HAP-1 (cell line): ENCODE data around the gene ANXA6.

ENCODE experiments used
- DNase-seq, 2 experiments: peaks; one replicate each; pipeline ENCODE4 v3.0.0-alpha.2; 2016 to 2020; ENCODE audit warnings: low spot score in 2 of 2
- H3K27me3 ChIP-seq: fragments of 250-450 bp; sonication (Bioruptor Pico); 2 replicates; pipeline ENCODE4 v1.5.1; 2020; ENCODE audit warnings: low read depth, mild to moderate bottlenecking, moderate library complexity
- H3K36me3 ChIP-seq: fragments of 250-450 bp; sonication (Bioruptor Pico); replicated peaks from 2 replicates; pipeline ENCODE4 v1.5.1; 2020; ENCODE audit warnings: mild to moderate bottlenecking
- H3K4me1 ChIP-seq: fragments of 250-450 bp; sonication (Bioruptor Pico); 2 replicates; pipeline ENCODE4 v1.5.1; 2020; ENCODE audit warnings: mild to moderate bottlenecking
- H3K4me3 ChIP-seq: fragments of 250-450 bp; sonication (Bioruptor Pico); 2 replicates; pipeline ENCODE4 v1.5.1; 2020; ENCODE audit warnings: mild to moderate bottlenecking, moderate library complexity
- H3K9me3 ChIP-seq: fragments of 250-450 bp; sonication (Bioruptor Pico); 2 replicates; pipeline ENCODE4 v1.5.1; 2020; ENCODE audit warnings: mild to moderate bottlenecking, moderate library complexity
- in situ Hi-C: fragments of 300-500 bp; cut with MboI; formaldehyde crosslinking; loops from 3 replicates; pipeline ENCODE4 v1.14.3; 2020; ENCODE audit warnings: low sequenced_read_pairs, inconsistent platforms, mixed read lengths

ANXA6 gene

GRCh38 chr5:151154931-151155774 lies 2.4 kb downstream of the ANXA6 start:
- no peak for DNase-seq

DNA sequence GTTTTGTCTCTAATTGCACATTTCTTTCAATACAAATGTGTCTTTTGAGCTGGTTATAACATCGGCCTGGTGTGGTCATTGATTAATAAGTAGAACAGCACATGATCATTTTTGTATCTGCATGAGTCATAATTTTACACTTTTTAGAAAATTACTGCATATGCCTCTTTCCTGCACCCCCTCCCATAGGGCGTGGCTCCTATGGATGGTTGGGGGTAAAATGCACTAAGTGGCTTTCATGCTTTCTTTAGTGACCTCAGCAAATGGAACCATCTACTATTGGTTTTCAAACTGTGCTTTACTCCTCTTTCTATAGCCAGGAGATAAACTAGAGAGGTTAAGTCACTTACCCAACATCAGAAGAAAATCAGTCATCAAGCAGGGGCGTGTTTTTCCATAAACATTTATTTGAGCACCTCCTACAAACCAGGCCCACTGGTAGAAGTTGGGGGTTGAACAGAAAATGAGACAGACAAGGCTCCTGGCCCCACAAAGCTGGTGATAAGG lies 3.8 kb downstream of the ANXA6 start:
- no peaks in the 10 kb centered on the region for H3K9me3 ChIP-seq
- no peak for DNase-seq
- peaks cover 12% of the 10 kb centered on the region for H3K4me1 ChIP-seq
- H3K27me3 ChIP-seq, result no peaks in the 10 kb centered on the region
- in situ Hi-C loops, result loop anchor here (25.0 kb wide), 1 partner anchor 367 kb away; the partner anchor contains the start of gene SMIM3
- no peak overlapping the region for H3K4me3 ChIP-seq
- H3K36me3 ChIP-seq, result no peaks in the 10 kb centered on the region; the same call in 1 of the 2 replicates

More at GRCh38 chr5:151154931-151155774, 2.4 kb downstream of the ANXA6 start:
- no peak overlapping the region for H3K4me3 ChIP-seq
- H3K27me3 ChIP-seq, result no peaks in the 10 kb centered on the region
- no peaks in the 10 kb centered on the region for H3K9me3 ChIP-seq
- H3K4me1 ChIP-seq, result peaks cover 12% of the 10 kb centered on the region
- H3K36me3 ChIP-seq, result no peaks in the 10 kb centered on the region; the same call in 1 of the 2 replicates
- in situ Hi-C loops, result loop anchor here (25.0 kb wide), 1 partner anchor 368 kb away; the partner anchor contains the start of gene SMIM3

GRCh38 chr5:151153300-151153699 lies 4.3 kb downstream of the ANXA6 start:
- Histone ChIP-seq H3K36me3 (no peaks in the 10 kb centered on the region; the same call in 1 of the 2 replicates), H3K27me3 (no peaks in the 10 kb centered on the region), H3K9me3 (no peaks in the 10 kb centered on the region), H3K4me1 (peaks cover 12% of the 10 kb centered on the region), H3K4me3 (no peak overlapping the region)
- in situ Hi-C loops, result loop anchor here (25.0 kb wide), 1 partner anchor 366 kb away; the partner anchor contains the start of gene SMIM3
- DNase-seq, result no peak

- no peak overlapping the region for H3K4me3 ChIP-seq
- in situ Hi-C loops, result loop anchor here (25.0 kb wide), 1 partner anchor 364 kb away; the partner anchor contains the start of gene SMIM3
- peaks cover 7% of the 10 kb centered on the region for H3K4me1 ChIP-seq
- H3K36me3 ChIP-seq, result peaks cover 9% of the 10 kb centered on the region; the same call in 1 of the 2 replicates
- DNase-seq, result no peak
- no peaks in the 10 kb centered on the region for H3K9me3 ChIP-seq
- H3K27me3 ChIP-seq, result no peaks in the 10 kb centered on the region
Observed at GRCh38 chr5:151151793-151152192, 5.8 kb downstream of the ANXA6 start.

GRCh38 chr5:151151263-151151660 lies 6.3 kb downstream of the ANXA6 start:
- in situ Hi-C loops, result loop anchor here (25.0 kb wide), 1 partner anchor 364 kb away; the partner anchor contains the start of gene SMIM3
- Histone ChIP-seq H3K4me3 (no peak overlapping the region), H3K27me3 (no peaks in the 10 kb centered on the region), H3K9me3 (no peaks in the 10 kb centered on the region), H3K36me3 (peaks cover 9% of the 10 kb centered on the region; the same call in 1 of the 2 replicates), H3K4me1 (peaks cover 2% of the 10 kb centered on the region; the same call in 1 of the 2 replicates)
- no peak for DNase-seq

GRCh38 chr5:151150471-151151262 lies 6.9 kb downstream of the ANXA6 start:
- no peaks in the 10 kb centered on the region for H3K4me1 ChIP-seq
- no peak overlapping the region for H3K4me3 ChIP-seq
- H3K27me3 ChIP-seq, result no peaks in the 10 kb centered on the region
- no peaks in the 10 kb centered on the region for H3K9me3 ChIP-seq
- no peak for DNase-seq
- in situ Hi-C loops, result loop anchor here (25.0 kb wide), 1 partner anchor 363 kb away; the partner anchor contains the start of gene SMIM3
- H3K36me3 ChIP-seq, result peaks cover 11% of the 10 kb centered on the region; the same call in 1 of the 2 replicates

- Histone ChIP-seq H3K4me3 (no peak overlapping the region), H3K36me3 (peaks cover 13% of the 10 kb centered on the region), H3K27me3 (no peaks in the 10 kb centered on the region), H3K9me3 (no peaks in the 10 kb centered on the region), H3K4me1 (no peaks in the 10 kb centered on the region)
- in situ Hi-C loops, result no loop called here
- no peak for DNase-seq
Observed at GRCh38 chr5:151148583-151148982, 9.0 kb downstream of the ANXA6 start.

GRCh38 chr5:151147033-151147432 lies 10.5 kb downstream of the ANXA6 start:
- H3K27me3 ChIP-seq, result no peaks in the 10 kb centered on the region
- H3K36me3 ChIP-seq, result peaks cover 13% of the 10 kb centered on the region
- H3K4me3 ChIP-seq, result no peak overlapping the region
- no peaks in the 10 kb centered on the region for H3K9me3 ChIP-seq
- in situ Hi-C loops, result no loop called here
- no peak for DNase-seq
- no peaks in the 10 kb centered on the region for H3K4me1 ChIP-seq

DNA sequence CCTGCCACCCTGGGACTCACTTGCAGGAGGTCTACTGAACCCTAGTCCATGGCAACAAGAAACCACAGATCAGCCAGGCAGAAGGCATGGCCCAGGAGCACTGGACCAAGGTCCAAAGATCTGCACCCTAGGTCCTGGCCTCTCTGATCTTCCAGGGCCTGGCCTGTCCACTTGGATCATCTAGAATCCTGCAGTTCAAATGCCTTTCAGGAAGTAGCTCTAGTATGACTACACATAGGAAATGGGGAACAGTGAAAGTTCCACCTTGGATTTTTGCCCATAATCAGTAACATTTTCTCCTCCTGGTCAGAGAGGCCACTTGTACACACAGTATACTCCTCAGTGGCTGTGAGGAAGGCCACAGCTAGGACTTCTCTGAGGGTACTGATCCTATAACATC lies 11.5 kb downstream of the ANXA6 start:
- H3K4me1 ChIP-seq, result no peaks in the 10 kb centered on the region
- H3K27me3 ChIP-seq, result no peaks in the 10 kb centered on the region
- H3K4me3 ChIP-seq, result no peak overlapping the region
- H3K9me3 ChIP-seq, result no peaks in the 10 kb centered on the region
- H3K36me3 ChIP-seq, result peaks cover 13% of the 10 kb centered on the region
- in situ Hi-C loops, result no loop called here
- DNase-seq, result no peak

DNA sequence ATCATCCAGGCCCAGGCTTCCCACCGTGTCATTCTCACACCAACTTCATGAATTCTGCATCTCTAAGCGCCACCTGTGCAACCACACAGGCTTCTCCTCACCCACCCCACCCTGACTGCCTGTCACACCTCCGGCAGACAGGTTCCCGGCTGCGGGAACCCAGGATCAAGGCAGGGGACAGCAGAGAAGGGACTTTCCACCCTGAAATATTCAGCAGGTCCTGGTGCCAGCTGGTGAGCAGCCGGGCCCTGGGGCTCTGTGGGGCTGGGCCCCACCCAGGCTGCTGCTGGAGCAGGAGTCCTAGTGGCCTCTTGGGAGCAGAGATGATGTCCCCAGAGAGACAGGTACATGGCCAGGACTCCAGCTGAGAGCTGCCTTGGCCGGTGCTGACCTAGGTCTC lies 12.7 kb downstream of the ANXA6 start:
- in situ Hi-C loops, result no loop called here
- Histone ChIP-seq H3K27me3 (no peaks in the 10 kb centered on the region), H3K4me1 (no peaks in the 10 kb centered on the region), H3K4me3 (no peak overlapping the region), H3K9me3 (no peaks in the 10 kb centered on the region), H3K36me3 (peaks cover 13% of the 10 kb centered on the region)
- no peak for DNase-seq

DNA sequence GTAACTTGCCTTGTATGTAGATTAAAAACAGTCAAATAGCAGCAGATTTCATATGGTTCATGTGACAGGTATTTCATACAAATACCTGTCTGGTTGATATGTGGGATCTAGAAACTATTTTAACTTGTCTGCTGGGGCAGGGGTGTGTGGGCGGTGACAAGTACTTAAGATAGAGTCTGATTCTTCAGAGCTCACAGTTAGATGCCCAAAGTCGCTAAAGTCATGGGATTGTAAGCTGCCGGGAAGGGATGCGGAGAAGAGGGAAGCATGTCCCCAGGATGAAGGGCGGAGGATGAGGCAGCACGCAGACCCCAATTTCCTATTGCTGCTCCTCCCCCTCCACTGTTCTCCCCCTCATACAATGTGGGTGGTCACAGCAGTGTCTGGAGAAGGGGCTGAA lies 13.3 kb downstream of the ANXA6 start:
- in situ Hi-C loops, result no loop called here
- Histone ChIP-seq H3K27me3 (no peaks in the 10 kb centered on the region), H3K36me3 (peaks cover 15% of the 10 kb centered on the region), H3K4me1 (no peaks in the 10 kb centered on the region), H3K9me3 (no peaks in the 10 kb centered on the region), H3K4me3 (no peak overlapping the region)
- DNase-seq, result no peak

DNA sequence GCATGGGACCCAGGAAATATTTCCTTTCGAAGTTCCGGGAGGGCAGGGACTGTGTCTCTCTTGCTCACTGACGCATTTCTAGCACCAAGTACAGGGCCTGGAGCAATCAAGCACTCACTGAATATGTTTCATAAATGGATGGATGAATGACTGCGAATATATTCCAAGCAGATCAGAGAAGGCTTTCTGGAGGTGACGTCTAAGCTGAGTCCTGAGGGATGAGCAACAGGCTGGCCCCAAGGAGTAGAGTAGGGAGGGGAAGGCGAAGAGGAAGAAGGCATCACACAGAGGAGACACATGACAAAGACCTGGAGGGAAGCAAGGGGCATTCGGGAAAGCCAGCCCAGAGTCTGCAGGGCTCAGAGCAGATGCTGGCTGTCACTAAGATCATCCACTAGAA lies 13.9 kb downstream of the ANXA6 start:
- in situ Hi-C loops, result no loop called here
- Histone ChIP-seq H3K4me1 (no peaks in the 10 kb centered on the region), H3K27me3 (no peaks in the 10 kb centered on the region), H3K36me3 (peaks cover 21% of the 10 kb centered on the region), H3K9me3 (no peaks in the 10 kb centered on the region), H3K4me3 (no peak overlapping the region)
- no peak for DNase-seq

GRCh38 chr5:151142933-151143332 lies 14.6 kb downstream of the ANXA6 start:
- in situ Hi-C loops, result no loop called here
- Histone ChIP-seq H3K9me3 (no peaks in the 10 kb centered on the region), H3K4me3 (no peak overlapping the region), H3K4me1 (no peaks in the 10 kb centered on the region), H3K27me3 (no peaks in the 10 kb centered on the region), H3K36me3 (peaks cover 28% of the 10 kb centered on the region)
- no peak for DNase-seq
